GM03348 (cell line): Measurements from ENCODE around the gene MRTFB.
"Not testable (repeated sequence)": the region's sequence is repeated elsewhere in the genome, so short reads cannot be mapped to it uniquely, and the experiment has no call there.

Experiments used
- DNase-seq: peaks from one replicate; pipeline ENCODE4 v3.0.0; 2012; ENCODE audit warnings: low spot score

The MRTFB gene

GRCh38 chr16:14104066-14104465 is 32.9 kb downstream of the MRTFB start:
- no peak for DNase-seq

GRCh38 chr16:14105760-14106375 is 34.7 kb downstream of the MRTFB start:
- no peak for DNase-seq

- DNase-seq = no peak
These were observed 35.3 kb downstream of the MRTFB start for GRCh38 chr16:14106457-14106856.

- DNase-seq = no peak
These were observed 35.8 kb downstream of the MRTFB start for GRCh38 chr16:14106961-14107360.

GRCh38 chr16:14109077-14109775 is 38.1 kb downstream of the MRTFB start:
- no peak for DNase-seq

- no peak for DNase-seq
These were observed 38.9 kb downstream of the MRTFB start for GRCh38 chr16:14109782-14110727.

GRCh38 chr16:14110728-14111251 is 39.7 kb downstream of the MRTFB start:
- no peak for DNase-seq

- DNase-seq = peak; percentile 13
These were observed 40.8 kb downstream of the MRTFB start for GRCh38 chr16:14111713-14112538.

- no peak for DNase-seq
These were observed 41.4 kb downstream of the MRTFB start for GRCh38 chr16:14112539-14112856.

- no peak for DNase-seq
These were observed 42.2 kb downstream of the MRTFB start for GRCh38 chr16:14113344-14113743.

- no peak for DNase-seq
These were observed 45.9 kb downstream of the MRTFB start for GRCh38 chr16:14117051-14117450.

- no peak for DNase-seq
These were observed 48.7 kb downstream of the MRTFB start for GRCh38 chr16:14119799-14120198.

GRCh38 chr16:14120335-14120734 is 49.2 kb downstream of the MRTFB start:
- DNase-seq = no peak

- DNase-seq = no peak
These were observed 50.0 kb downstream of the MRTFB start for GRCh38 chr16:14121142-14121541.

GRCh38 chr16:14121872-14122271 is 50.8 kb downstream of the MRTFB start:
- no peak for DNase-seq

- not testable (repeated sequence) for DNase-seq
These were observed 51.3 kb downstream of the MRTFB start for GRCh38 chr16:14122430-14122829.

- DNase-seq = no peak
These were observed 54.0 kb downstream of the MRTFB start for GRCh38 chr16:14125000-14125681.

- DNase-seq = no peak
These were observed 54.6 kb downstream of the MRTFB start for GRCh38 chr16:14125708-14126107.

GRCh38 chr16:14128097-14128496 is 57.0 kb downstream of the MRTFB start:
- DNase-seq = no peak

GRCh38 chr16:14129502-14129901 is 58.4 kb downstream of the MRTFB start:
- DNase-seq = no peak
